SW480 (cell line): ENCODE data around the gene SLC4A1AP.

Experiments used
- DNase-seq: peaks from one replicate; pipeline ENCODE4 v3.0.0-alpha.2; 2016; ENCODE audit warnings: low spot score

The SLC4A1AP gene

DNA sequence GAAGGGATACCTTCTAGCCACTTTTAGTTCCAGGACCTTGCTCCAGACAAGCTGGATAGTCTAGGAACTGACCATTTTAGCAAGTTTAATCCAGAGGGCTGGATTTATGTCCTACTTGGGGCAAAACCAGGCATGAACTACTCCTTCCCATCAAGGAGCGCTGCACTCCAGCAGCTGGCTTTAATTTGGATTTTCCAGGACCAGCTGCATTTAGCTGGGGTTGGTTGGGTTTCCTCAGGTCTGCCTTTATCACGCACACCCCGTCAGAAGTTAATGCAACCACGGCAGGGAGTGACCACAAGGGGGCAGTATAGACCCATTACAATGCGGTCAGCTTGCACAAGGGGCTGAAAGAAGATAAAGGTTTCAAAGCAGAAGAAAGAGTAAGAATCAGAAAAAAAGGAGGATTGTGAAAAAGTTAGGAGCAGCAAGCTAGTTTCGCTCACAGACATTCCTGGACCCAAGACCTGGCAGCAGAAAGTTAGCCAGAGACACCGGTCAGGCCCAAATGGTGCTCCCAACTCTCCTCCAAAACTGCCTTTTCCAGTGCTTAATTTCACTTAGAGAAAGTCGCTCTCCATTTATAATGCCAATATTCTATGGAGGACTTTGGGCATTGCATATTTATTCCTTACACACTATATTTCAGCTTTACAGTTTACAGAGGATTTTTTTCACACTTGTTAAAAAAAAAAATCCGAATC is 40.1 kb downstream of the SLC4A1AP start:
- peak; percentile 76 for DNase-seq

DNA sequence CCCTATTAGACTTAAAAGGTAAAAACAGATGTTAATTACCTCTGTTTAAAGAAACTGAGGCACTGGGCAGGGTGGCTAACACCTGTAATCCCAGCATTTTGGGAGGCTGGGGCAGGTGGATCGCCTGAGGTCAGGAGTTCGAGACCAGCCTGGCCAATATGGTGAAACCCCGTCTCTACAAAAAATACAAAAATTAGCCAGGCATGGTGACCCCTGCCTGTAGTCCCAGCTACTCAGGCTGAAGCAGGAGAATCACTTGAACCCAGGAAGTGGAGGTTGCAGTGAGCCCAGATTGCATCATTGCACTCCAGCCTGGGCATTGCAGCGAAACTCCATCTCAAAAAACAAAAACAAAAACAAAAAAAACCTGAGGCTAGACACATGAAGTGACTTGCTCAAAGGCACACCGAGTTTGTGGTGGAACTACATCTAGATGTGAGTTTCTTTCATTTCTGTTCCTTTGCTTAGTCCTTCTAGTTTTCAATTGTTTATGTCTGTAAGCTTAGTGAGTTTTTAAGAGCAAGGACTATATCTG is 40.7 kb downstream of the SLC4A1AP start:
- no peak for DNase-seq

DNA sequence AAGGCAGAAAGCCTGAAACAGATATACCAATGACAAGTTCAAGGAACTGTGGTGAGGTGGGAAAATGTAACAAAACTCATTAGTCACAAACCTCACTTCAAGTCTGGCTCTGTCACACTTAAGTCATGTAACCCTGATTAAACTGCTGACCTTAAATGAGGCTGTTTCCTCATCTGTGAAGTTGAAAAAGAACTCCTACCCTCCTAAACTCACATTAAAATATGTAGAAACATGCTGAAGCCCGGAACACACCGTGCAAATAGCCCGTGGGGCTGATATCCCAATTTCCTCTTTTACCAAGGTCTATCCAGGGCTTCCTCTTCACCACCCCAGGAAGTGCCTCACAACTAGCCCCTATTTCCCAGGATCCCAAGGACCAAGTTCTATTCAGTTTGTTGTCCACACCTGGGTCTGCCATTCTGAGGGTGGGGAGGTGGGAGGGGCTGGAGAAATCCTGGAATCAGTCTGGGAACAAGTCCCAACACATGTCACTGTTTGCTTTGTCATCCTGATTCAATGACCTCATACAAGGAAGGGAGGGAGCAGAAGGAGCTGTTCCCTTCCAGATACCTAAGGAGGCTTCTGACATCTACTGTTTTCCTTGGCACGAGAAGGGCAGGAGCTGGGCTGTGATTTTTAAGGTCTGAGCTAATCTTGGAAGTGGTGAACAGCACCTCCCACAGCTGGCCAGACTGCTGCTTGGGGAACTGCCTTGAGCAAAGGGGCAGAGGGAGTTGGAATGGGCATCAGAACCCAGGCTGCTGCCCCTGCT is 42.3 kb downstream of the SLC4A1AP start:
- DNase-seq: peak; percentile 79

DNA sequence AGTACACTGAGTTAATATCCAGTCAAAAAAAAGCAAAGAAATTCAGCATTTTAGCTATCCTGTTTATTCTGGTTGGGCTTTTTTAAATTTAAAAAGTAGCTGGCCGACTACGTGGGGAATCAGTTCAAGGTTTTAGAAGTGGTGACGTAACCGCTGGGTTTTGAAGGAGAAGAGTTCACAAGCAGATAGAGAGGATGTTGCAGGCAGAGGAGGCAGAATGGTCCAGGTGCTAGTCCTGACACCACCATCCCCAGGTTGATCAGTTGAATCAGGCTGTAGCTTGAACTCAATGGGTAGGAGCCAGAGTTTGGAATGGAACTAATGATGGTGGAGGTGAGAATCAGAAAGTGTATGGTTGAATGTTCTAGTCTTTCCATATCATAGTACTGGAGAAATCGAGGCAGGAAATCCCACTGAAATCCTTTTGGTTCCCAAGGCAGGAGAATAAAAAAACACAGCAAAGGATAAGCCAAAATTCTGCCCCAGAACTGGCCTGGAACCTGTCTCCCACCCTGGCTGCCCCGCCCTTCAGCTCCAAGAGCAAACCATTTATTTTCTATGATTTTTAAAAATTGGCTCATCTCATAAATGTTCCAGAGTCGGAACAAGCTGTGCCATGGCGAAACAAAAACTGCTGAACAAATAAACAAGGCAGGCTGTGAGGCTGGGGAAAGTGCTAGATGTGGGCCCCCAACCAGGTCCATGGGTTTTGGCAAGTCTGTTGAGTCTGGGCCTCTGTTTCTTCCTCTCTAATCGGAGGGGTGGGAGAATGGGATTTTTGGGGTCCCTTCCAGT is 44.0 kb downstream of the SLC4A1AP start:
- DNase-seq: no peak

DNA sequence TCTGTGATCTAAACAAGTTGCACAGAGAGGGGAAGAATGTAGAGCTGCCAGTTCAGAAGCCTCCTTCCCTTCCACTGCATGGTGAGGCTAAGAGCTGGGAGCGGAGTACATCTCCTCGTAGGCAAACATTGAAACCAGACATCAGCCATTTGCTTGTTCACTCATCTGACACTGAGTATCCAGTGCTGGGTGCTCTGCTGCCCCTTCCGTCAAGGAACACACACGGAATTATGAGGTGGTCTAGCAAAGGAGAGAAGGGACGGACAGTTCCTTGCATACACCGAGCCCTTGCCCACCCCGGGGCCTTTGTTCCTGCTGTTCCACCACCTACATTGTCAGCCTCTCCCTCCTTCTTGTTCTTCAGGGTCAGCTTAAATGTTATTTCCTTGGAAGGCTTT is 44.6 kb downstream of the SLC4A1AP start:
- no peak for DNase-seq

DNA sequence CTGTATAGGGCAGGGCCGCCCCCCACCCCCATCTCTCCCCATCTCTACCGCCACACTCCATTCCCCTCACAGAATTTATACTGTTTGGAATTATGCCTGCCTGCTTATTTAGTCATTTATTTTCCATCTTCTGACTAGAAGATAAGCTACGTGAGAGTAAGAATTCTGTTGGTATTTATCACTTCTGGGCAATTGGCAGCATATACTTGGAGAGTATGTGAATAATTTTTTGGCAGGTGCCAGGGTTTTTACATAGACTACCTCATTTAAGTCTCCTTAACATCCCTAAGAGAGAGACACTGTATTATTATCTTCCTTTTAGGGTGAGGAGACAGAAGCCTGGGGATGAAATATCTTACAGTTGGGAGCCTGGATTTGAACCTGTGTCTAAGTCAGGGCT is 45.0 kb downstream of the SLC4A1AP start:
- no peak for DNase-seq

DNA sequence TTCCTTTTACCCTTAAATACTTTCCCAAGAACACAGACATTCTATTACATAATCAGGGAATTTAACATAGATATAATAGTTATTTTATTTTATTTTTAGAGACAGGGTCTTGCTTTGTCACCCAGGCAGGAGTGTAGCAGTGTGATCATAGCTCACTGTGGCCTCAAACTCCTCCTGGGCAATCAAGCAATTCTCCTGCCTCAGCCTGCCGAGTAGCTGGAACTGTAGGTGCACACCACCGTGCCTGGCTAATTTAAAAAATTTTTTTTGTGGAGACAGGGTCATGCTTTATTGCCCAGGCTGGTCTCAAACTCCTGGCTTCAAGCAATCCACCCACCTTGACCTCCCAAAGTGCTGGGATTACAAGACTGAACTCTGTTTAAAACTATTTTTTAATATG is 45.6 kb downstream of the SLC4A1AP start:
- DNase-seq: no peak

DNA sequence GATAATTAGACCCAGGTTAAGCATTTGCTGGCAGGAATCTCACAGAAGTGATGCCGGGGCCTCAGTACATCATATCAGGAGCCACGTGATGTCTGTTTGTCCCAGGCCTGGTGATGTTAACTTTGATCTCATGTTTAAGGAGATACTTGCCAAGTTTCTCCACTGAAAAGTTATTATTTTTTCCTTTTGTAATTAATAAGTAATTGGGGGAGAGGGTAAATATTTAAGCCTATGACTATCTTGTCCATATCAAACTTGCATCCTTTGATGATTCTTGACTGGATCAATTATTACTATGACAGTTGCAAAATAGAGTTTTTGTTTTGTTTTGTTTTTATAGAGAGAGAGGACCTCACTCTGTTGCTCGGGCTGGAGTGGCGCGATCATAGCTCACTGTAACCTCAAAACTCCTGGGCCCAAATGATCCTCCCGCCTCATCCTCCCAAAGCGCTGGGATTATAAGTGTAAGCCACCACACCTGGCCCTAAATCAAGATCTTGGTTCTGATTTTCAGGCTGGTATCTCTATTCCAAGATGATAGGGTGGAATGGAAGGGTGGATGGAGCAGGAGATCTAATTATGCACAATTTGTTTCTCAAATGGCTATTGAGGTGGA is 46.4 kb downstream of the SLC4A1AP start:
- no peak for DNase-seq

DNA sequence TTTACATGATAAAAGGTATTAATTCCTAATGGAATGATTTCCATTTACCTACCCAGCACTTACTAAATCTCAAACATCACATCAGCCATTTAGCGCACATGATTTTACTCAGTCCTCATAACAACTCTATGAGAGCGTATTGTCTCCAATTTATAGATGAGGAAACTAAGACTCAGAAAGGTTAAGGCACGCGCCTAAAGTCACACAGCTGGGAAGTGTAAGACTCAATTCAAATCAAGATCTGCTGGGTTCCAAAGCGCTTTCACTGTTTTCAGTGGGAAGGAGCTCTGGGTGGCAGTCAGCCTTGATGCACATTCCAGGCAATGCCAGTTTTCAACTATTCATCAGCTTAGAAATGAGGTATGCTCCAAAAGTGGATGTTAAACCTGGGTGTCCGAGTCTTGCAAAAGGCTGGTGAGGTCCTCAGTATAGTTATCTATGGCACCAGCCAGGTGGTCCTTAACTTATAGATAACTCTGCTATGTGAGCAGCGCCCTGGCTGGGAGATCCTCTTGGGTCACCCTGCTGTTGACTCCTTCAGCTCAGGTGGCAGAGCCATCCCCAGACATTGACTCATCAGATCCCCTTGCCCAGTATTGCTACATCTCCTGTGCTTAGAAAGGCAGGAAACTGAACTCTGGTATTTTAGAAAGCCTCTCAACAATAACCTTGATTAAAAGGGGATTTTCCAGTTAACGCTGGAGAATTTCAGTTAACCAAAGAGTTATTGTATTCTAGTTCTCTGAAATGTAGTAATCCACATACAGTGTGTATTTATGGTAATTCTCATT is 47.1 kb downstream of the SLC4A1AP start:
- DNase-seq: no peak

DNA sequence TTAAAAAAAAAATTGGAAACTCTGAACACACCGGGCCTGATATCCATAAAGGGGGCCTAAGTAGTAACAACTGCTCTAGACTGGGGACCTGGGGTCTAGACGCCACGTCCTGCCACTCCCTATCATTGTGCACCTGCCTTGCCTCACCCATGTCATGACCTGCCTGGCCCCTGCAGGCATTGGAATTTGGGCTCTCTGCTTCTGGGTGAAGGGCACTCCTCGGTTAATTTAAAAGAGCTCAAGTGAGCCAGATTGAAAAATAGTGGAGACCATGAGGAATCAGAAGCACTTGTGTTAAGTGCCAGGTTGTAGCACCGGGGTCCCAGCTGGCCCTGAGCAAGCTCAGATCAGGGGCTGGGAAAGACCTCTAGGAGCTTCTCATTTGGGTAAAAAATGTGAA is 48.1 kb downstream of the SLC4A1AP start:
- no peak for DNase-seq

DNA sequence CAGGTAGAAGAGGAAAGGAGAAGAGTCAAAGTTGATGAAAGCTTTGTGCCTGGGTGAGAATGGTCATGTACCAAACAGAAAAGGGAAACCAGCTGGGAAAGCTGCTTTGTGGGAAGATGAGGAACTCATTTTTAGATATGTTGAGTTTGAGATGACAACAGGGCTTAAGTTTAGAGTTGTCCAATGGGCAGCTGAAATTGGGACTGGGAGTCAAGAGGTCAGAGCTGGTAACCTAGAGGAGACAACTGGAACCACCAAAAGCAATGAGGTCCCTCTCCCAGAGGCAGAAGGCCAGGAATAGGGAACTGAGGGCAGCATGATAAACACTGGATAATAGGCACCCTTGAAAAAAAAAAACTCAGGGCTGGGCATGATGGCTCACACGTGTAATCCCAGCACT is 48.8 kb downstream of the SLC4A1AP start:
- DNase-seq: no peak

DNA sequence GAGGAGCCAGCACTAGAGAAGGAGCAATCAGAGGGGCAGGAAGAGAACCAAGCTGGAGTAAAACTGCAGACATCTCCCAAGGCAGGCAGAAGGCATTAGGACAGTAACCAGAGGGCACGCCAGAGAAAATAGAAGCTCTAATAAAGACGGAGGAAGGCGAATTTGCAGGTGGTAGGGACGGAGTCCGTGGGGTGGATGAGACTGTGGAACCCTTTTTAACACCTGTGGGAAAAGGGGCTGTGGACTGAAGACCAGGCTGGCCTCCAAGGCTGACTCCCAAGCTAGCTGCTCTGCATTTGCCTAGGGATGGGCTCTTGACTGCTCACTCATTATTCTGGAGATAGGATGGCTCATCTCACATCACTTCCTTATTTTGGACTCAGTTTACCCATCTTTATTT is 49.5 kb downstream of the SLC4A1AP start:
- DNase-seq: no peak

DNA sequence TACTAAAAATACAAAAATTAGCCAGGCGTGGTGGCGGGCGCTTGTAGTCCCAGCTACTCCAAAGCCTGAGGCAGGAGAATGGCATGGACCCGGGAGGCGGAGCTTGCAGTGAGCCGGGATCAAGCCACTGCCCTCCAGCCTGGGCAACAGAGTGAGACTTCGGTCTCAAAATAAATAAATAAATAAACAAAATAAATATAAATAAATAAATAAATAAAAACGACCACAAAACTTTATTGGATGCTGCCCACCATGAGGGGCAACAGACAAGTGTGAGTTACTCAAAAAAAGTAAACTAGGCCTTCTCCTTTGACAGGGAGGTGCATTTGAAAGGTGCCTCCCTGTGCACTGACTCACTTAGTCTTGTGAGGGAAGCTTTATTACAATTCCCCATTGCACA is 50.4 kb downstream of the SLC4A1AP start:
- no peak for DNase-seq

DNA sequence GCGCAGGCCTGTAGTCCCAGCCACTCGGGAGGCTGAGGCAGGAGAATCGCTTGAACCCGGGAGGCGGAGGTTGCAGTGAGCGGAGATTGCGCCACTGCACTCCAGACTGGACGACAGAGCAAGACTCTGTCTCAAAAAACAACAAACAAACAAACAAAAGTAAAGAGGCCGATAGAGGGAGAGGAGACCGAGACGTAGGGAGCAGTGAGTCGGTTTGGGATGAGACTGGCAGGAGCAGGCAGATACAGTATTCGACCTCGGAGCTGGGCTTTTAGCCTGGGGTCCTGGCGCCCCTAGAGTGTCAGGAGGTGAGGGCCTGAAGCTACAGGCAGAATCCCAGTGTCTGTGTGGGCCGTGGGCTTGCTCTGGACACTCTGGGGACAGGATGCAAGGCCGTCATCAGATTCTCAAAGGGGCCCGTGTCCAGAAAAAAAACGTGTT is 51.2 kb downstream of the SLC4A1AP start:
- no peak for DNase-seq

DNA sequence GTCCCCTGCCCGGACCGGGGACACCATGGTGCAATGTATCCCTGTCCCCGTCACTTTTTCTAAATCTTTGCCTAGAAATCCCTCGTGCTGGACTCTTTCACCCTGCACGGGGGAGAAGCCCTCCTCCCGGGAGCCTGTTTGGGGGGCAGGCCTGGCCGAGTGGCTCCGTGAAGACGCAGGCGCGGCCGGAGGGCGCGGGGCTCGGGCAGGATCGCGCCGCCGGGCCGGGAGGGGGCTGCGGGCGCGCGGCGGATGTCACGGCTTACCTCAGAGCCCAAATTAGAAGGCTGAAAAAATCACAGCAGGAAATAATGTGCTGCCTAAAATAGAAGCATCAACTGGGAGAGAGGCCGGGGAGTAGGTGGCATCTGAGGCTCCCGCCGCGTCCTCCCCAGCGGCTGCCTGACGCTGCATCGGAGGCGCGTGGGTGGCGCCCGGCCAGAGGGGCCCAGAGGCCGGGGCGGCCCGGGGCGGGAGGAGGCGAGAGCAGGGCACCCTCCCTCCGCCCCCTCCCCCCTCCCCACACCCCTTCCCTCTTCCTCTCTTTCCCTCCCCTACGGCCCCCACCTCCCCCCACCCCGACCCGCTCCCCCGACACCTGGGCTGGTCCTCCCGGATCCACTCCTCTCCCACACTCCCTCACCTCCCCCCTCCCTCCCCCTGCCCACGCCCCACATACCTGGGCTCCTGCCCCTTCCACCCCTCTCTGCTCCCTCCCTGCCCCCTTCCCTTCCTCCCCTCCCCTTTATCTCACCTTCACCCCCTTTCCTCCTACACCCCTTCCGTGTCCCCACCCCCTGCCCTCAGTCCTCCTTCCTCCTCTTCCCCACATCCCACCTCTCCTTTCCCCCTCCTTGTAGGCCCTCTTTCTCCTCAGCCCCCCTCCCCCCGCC is 51.9 kb downstream of the SLC4A1AP start:
- peak; percentile 76 for DNase-seq

DNA sequence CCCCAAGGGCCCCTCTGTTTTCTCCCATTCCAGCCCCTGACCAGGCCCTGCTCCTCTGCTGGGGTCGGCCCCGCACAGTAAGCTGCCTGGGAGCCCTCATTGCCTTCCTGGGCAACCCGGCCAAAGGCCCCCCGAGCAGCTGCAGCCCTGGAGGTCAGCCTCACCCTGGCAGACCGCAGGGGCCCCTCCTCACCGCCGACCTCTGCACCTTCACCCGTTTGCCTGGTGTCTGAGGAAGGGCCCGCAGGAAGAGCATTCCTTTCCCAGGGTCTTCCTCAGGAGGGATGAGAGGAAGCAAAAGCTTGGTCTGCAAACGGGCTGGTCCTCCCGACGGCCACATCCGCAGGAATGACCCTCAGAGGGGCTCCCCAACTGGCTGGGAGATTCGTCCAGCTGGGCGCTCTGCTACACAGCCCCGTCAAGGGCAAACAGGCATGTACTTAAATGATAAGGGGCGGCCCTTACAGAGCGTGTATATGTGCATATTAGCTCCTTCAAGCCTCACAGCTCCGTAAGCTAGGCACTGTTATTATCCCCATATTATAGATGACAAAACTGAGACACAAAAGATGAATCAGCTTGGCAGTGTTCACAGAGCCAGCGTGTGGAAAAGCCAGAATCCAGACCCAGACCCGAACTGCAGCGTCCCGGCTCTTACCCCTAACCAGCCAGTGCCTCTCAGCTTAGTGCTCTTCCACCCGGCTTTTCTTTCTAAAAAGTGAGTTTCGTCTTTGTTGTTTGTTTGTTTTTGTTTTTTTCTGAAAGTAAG is 52.8 kb downstream of the SLC4A1AP start:
- DNase-seq: no peak

DNA sequence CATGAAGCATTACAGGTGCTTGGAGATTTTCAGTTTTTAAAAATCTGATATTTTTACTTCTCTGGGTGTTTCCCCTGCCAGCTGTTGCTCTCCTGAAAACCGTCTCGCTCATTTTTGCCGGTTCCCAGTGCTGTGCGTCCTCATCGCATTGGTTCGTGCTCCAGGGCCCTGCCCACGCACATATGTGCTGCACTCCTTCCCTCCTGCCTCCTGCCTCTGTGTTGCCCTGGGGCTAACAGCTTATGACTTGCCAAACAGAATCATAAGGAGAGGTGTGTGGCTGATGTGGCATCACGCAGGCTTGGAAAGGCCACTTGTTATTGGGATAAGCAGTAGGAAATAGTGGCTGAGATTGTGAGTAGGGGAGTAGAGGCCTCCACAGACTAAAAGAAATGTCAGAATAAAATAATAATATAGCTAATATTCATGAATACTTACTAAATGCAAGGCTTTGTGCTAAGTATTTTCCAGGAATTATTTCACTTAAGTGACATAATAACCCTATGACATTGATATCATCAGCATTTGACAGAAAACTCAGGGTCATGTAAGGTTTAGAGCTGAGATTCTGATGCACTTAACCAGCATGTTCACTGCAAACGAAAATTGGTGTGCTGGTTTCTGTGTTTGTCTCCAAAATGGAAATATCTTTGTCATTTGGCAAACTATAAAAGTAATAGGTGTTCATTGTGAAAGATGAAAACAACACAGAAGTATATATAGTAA is 53.5 kb downstream of the SLC4A1AP start:
- DNase-seq: peak; percentile 60

DNA sequence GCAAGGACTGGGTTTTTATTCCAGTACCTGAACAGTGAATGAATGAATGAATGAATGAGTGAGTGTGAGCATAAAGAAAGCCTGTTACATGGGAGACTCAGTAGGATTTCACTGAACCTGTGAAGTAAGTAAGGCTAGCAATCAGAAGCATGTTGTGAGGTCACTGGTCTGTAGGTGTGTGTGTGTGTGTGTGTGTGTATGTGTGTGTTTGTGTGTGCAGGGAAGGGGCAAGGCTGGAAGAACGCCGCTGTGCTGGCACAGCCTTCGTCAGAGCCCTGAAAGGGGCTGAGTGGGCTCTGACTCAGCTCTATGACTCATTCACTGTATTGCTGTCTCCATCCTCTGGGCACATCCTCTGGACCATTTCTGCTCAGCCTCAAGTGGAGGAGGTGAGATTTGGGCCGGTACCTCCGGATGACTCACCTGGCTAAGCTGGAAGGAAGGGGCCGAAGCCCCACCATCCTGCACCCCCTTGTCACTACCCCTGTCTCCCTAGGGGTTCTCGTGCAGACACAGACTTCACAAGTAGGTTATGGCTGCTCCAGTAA is 56.4 kb downstream of the SLC4A1AP start:
- peak; percentile 99 for DNase-seq
